HG03060 (cell line): ENCODE results near the gene SYNPO2.
"Not testable (repeated sequence)": the region's sequence is repeated elsewhere in the genome, so short reads cannot be mapped to it uniquely, and the experiment has no call there.

Source experiments
- ATAC-seq: cut with Tn5 transposase; IDR thresholded peaks from one replicate; pipeline ENCODE4 v1.9.1; 2021; ENCODE audit warnings: low read depth, moderate number of reproducible peaks; ENCODE audit not compliant: unreplicated experiment

Gene SYNPO2

GRCh38 chr4:119026662-119027444, 138.2 kb downstream of the SYNPO2 start:
- ATAC-seq, result no peak

GRCh38 chr4:119027811-119028210, 139.2 kb downstream of the SYNPO2 start:
- ATAC-seq, result no peak

- ATAC-seq, result no peak
Observed at GRCh38 chr4:119028296-119028695, 139.6 kb downstream of the SYNPO2 start.

- ATAC-seq, result no peak
Observed at GRCh38 chr4:119029847-119030535, 141.3 kb downstream of the SYNPO2 start.

GRCh38 chr4:119030536-119030890, 141.9 kb downstream of the SYNPO2 start:
- ATAC-seq, result no peak

GRCh38 chr4:119031218-119031617, 142.6 kb downstream of the SYNPO2 start:
- ATAC-seq, result no peak

GRCh38 chr4:119032921-119033685, 144.4 kb downstream of the SYNPO2 start:
- ATAC-seq, result no peak

- ATAC-seq, result no peak
Observed at GRCh38 chr4:119034276-119035008, 145.8 kb downstream of the SYNPO2 start.

GRCh38 chr4:119035951-119036737, 147.5 kb downstream of the SYNPO2 start:
- ATAC-seq, result no peak

- no peak for ATAC-seq
Observed at GRCh38 chr4:119037709-119038108, 149.1 kb downstream of the SYNPO2 start.

GRCh38 chr4:119038116-119038841, 149.6 kb downstream of the SYNPO2 start:
- ATAC-seq, result peak; percentile 37

GRCh38 chr4:119039160-119039559, 150.5 kb downstream of the SYNPO2 start:
- no peak for ATAC-seq

GRCh38 chr4:119039779-119040178, 151.1 kb downstream of the SYNPO2 start:
- ATAC-seq, result no peak

GRCh38 chr4:119040261-119040660, 151.6 kb downstream of the SYNPO2 start:
- no peak for ATAC-seq

- no peak for ATAC-seq
Observed at GRCh38 chr4:119040694-119041185, 152.1 kb downstream of the SYNPO2 start.

GRCh38 chr4:119041396-119041795, 152.7 kb downstream of the SYNPO2 start:
- ATAC-seq, result no peak

- peak; percentile 51 for ATAC-seq
Observed at GRCh38 chr4:119041951-119042560, 153.4 kb downstream of the SYNPO2 start.

GRCh38 chr4:119046263-119046662, 157.6 kb downstream of the SYNPO2 start:
- no peak for ATAC-seq

- ATAC-seq, result not testable (repeated sequence)
Observed at GRCh38 chr4:119047059-119047458, 158.4 kb downstream of the SYNPO2 start.
